GM12878 (cell line): ENCODE measurements around the gene GABBR2. TPM values are rescaled to one million over a fixed set of nuclear protein-coding genes. Genes with fewer than 3 reads are reported as not detected.

Experiments
- ATAC-seq: fragments of 200-7000 bp; cut with Tn5 transposase; 3 replicates; pipeline ENCODE4 v1.9.1; 2020; ENCODE audit warnings: mild to moderate bottlenecking, moderate library complexity
- BruUV-seq: library from RNA; stranded (reverse); fragments of 400-500 nt; replicated peaks from 2 replicates; lab custom pipeline; 2021; lab: Mats Ljungman, UMichigan
- CTCF ChIA-PET: fragments of 300-600 bp; sonication (Branson Sonifier 250); formaldehyde crosslinking; extraction: SDS; loops from one replicate; lab custom pipeline; 2021; ENCODE audit warnings: inconsistent platforms; lab: Yijun Ruan, JAX
- POLR2A ChIA-PET: fragments of 350-600 bp; formaldehyde crosslinking; extraction: SDS; loops from one replicate; lab custom pipeline; 2021; ENCODE audit warnings: inconsistent platforms; lab: Charles Lee
- RAD21 ChIA-PET: fragments of 300-600 bp; sonication (Branson Sonifier 250); formaldehyde crosslinking; loops from one replicate; lab custom pipeline; 2023; ENCODE audit warnings: antibody characterized with exemption; ENCODE audit not compliant: unreplicated experiment; lab: Charles Lee
- SMC1A ChIA-PET: fragments of 300-600 bp; sonication (Branson Sonifier 250); formaldehyde crosslinking; loops from one replicate; lab custom pipeline; 2023; ENCODE audit not compliant: unreplicated experiment, uncharacterized antibody; lab: Charles Lee
- DNase-seq: peaks from one replicate; pipeline ENCODE4 v3.0.0-alpha.2; 2011; ENCODE audit warnings: low read depth, low spot score
- FAIRE-seq: peaks from 3 replicates; lab custom pipeline; 2011; peaks lifted over from hg19 to GRCh38; lab: Jason Lieb, UNC
- H2AFZ ChIP-seq: 2 replicates; pipeline ENCODE4 v1.6.0; 2011; ENCODE audit warnings: low read depth, low read length, control low read depth; ENCODE audit not compliant: control insufficient read depth
- H3K27ac ChIP-seq: 2 replicates; pipeline ENCODE4 v1.5.1; 2011; ENCODE audit warnings: control low read depth; ENCODE audit not compliant: control insufficient read depth, insufficient read depth
- H3K27me3 ChIP-seq, 2 experiments: replicated peaks in 1 of 2; 2 replicates each; pipeline versions ENCODE4 v1.6.0 to v1.6.1; 2011; ENCODE audit warnings: low read length in 1 of 2; ENCODE audit not compliant: control insufficient read depth in 2 of 2, insufficient read depth in 2 of 2
- H3K36me3 ChIP-seq, 2 experiments: 2 replicates each; pipeline ENCODE4 v1.5.1; 2011; ENCODE audit warnings: low read length in 1 of 2; ENCODE audit not compliant: control insufficient read depth in 2 of 2, insufficient read depth in 2 of 2
- H3K4me1 ChIP-seq: 2 replicates; pipeline ENCODE4 v1.6.1; 2011; ENCODE audit warnings: mild to moderate bottlenecking, low read length, moderate library complexity, mixed read lengths; ENCODE audit not compliant: control insufficient read depth, insufficient read depth
- H3K4me2 ChIP-seq: 2 replicates; pipeline ENCODE4 v1.6.0; 2011; ENCODE audit warnings: control low read depth; ENCODE audit not compliant: control insufficient read depth, insufficient read depth
- H3K4me3 ChIP-seq: fragments of 200-600 bp; sonication (generic); 2 replicates; pipeline ENCODE4 v1.5.1; 2016
- H3K79me2 ChIP-seq: 2 replicates; pipeline ENCODE4 v1.6.0; 2011; ENCODE audit warnings: low read length; ENCODE audit not compliant: control insufficient read depth, insufficient read depth
- H3K9ac ChIP-seq: 2 replicates; pipeline ENCODE4 v1.8.0; 2011; ENCODE audit warnings: low read length, control low read depth, mixed read lengths; ENCODE audit not compliant: control insufficient read depth, insufficient read depth
- H3K9me3 ChIP-seq: replicated peaks from 3 replicates; pipeline ENCODE4 v1.5.1; 2011; ENCODE audit warnings: mild to moderate bottlenecking, low read length; ENCODE audit not compliant: control insufficient read depth, insufficient read depth
- H4K20me1 ChIP-seq: 2 replicates; pipeline ENCODE4 v1.6.0; 2011; ENCODE audit not compliant: control insufficient read depth, insufficient read depth
- BACH1 ChIP-seq: fragments of 450-650 bp; IDR thresholded peaks from 2 replicates; pipeline ENCODE4 v1.6.1; 2017; ENCODE audit warnings: mild to moderate bottlenecking, borderline replicate concordance
- CBX3 ChIP-seq: fragments of 200-600 bp; sonication (generic); IDR thresholded peaks from 2 replicates; pipeline ENCODE4 v1.6.1; 2016; ENCODE audit warnings: low read depth, borderline replicate concordance
- CHD4 ChIP-seq: fragments of 200-600 bp; sonication (generic); IDR thresholded peaks from 2 replicates; pipeline ENCODE4 v1.6.1; 2016; ENCODE audit warnings: mild to moderate bottlenecking
- CREM ChIP-seq: IDR thresholded peaks from 2 replicates; pipeline ENCODE4 v1.6.1; 2014; ENCODE audit warnings: antibody characterized with exemption, low read depth
- FOXM1 ChIP-seq: IDR thresholded peaks from 2 replicates; pipeline ENCODE4 v1.6.1; 2012; ENCODE audit warnings: low read depth, mild to moderate bottlenecking, inconsistent platforms, low read length, moderate library complexity
- RUNX3 ChIP-seq: IDR thresholded peaks from 2 replicates; pipeline ENCODE4 v1.6.1; 2012; ENCODE audit warnings: low read length, inconsistent platforms
- SIX5 ChIP-seq: IDR thresholded peaks from 2 replicates; pipeline ENCODE4 v1.6.1; 2011; ENCODE audit warnings: mild to moderate bottlenecking, low read depth, low read length, moderate library complexity; ENCODE audit not compliant: severe bottlenecking
- SMARCA5 ChIP-seq: fragments of 450-650 bp; IDR thresholded peaks from 2 replicates; pipeline ENCODE4 v1.6.1; 2017; ENCODE audit warnings: mild to moderate bottlenecking
- TAF1 ChIP-seq: IDR thresholded peaks from 2 replicates; pipeline ENCODE4 v1.6.1; 2011; ENCODE audit warnings: mild to moderate bottlenecking, low read depth, low read length, borderline replicate concordance
- WGBS: methylation state at CpG from one replicate; pipeline ENCODE4 v1.1.6; 2016; ENCODE audit warnings: low lambda C conversion rate; ENCODE audit not compliant: insufficient replicate concordance, insufficient coverage; ENCODE audit errors: missing lambda C conversion rate; 5-methylcytosine and 5-hydroxymethylcytosine counted together
- in situ Hi-C: fragments of 300-500 bp; cut with MboI; formaldehyde crosslinking; loops from 9 replicates; pipeline ENCODE4 v1.14.3; 2018; ENCODE audit warnings: mixed read lengths
- intact Hi-C: fragments of 100-400 bp; cut with micrococcal nuclease; formaldehyde crosslinking; loops from one replicate; pipeline ENCODE4 v1.14.2; 2022; ENCODE audit not compliant: unreplicated experiment
- polyA plus RNA-seq, 11 experiments: library from polyadenylated mRNA; depleted of rRNA in 4 of 11; unstranded in 6 of 11; stranded (reverse) in 5 of 11; fragments of >200 nt; fragmentation: Nextera tagmentation in 4 of 11; fragmentation: Illumina TruSeq in 1 of 11; extraction: Ambion mirVana in 4 of 11; extraction: Trizol in 1 of 11; gene quantifications; 1 replicate in 1 of 11; 2 replicates in 10 of 11; pipeline versions ENCODE4 v1.2.1 to v1.2.3, GENCODE V29; 2011 to 2016; ENCODE audit warnings: inconsistent platforms in 2 of 11, missing spikeins in 2 of 11, low read depth in 1 of 11
- total RNA-seq, 4 experiments: library from RNA; depleted of rRNA in 3 of 4; stranded (reverse); fragments of >200 nt in 3 of 4; fragmentation: Illumina TruSeq in 1 of 4; extraction: Trizol in 1 of 4; gene quantifications; 2 replicates each; pipeline versions ENCODE4 v1.2.1 to v1.2.3, GENCODE V29; 2013 to 2021
- TF ChIP-seq, protein P1 (sequence below): fragments of 450-650 bp; formaldehyde crosslinking; IDR thresholded peaks from 2 replicates; pipeline ENCODE4 v1.4.0; 2020; ENCODE audit warnings: mild to moderate bottlenecking, moderate library complexity

The GABBR2 gene
- total and polyA plus RNA-seq, 10 of the 15 experiments (the other 5 are each of a cell fraction or from before 2014, with no cell fraction given) = 0.02 to 2.2 (median 0.06) TPM; not detected in 2

DNA sequence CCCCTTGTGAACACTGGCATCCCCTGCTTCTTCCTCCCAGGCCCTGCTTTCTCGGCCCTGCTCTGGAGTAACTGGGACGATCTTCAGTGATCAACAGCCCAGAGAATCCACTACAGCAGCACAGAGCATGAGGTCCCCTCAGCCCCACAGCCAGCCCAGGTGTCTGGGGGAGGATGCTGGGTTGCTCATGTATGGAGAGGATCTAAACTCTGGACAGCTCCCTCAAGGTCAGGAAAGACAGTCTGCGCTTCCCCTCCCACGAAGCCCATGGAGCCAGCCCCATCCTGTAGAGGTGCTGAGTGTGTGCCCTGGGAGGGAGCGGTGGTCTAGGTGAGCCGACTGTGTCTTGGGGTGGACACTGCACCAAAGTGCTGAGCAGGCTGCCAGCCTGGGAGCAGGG, 190.2 kb downstream of the GABBR2 start:
- ChIA-PET RAD21 (no interaction called here), SMC1A (no interaction called here), CTCF (no interaction called here), POLR2A (no interaction called here)
- no peak overlapping the region for H3K9ac ChIP-seq
- intact Hi-C loops (no loop called here), in situ Hi-C loops (no loop called here)
- H3K4me3 ChIP-seq = no peak overlapping the region
- H2AFZ ChIP-seq = no peak overlapping the region
- H3K4me1 ChIP-seq = no peaks in the 10 kb centered on the region
- no peak overlapping the region for H3K4me2 ChIP-seq
- H4K20me1 ChIP-seq = no peaks in the 10 kb centered on the region
- no peaks in the 10 kb centered on the region for H3K79me2 ChIP-seq
- no peaks in the 10 kb centered on the region for H3K36me3 ChIP-seq
- DNase-seq (no peak), FAIRE-seq (no peak), ATAC-seq (no peak)
- BruUV-seq = no TSS peak
- H3K27ac ChIP-seq = no peak overlapping the region
- TF ChIP-seq TAF1 (no peak), SMARCA5 (no peak), CREM (no peak), CBX3 (no peak), BACH1 (no peak), FOXM1 (no peak), RUNX3 (no peak), SIX5 (no peak), CHD4 (no peak)
- TF ChIP-seq, protein P1, sequence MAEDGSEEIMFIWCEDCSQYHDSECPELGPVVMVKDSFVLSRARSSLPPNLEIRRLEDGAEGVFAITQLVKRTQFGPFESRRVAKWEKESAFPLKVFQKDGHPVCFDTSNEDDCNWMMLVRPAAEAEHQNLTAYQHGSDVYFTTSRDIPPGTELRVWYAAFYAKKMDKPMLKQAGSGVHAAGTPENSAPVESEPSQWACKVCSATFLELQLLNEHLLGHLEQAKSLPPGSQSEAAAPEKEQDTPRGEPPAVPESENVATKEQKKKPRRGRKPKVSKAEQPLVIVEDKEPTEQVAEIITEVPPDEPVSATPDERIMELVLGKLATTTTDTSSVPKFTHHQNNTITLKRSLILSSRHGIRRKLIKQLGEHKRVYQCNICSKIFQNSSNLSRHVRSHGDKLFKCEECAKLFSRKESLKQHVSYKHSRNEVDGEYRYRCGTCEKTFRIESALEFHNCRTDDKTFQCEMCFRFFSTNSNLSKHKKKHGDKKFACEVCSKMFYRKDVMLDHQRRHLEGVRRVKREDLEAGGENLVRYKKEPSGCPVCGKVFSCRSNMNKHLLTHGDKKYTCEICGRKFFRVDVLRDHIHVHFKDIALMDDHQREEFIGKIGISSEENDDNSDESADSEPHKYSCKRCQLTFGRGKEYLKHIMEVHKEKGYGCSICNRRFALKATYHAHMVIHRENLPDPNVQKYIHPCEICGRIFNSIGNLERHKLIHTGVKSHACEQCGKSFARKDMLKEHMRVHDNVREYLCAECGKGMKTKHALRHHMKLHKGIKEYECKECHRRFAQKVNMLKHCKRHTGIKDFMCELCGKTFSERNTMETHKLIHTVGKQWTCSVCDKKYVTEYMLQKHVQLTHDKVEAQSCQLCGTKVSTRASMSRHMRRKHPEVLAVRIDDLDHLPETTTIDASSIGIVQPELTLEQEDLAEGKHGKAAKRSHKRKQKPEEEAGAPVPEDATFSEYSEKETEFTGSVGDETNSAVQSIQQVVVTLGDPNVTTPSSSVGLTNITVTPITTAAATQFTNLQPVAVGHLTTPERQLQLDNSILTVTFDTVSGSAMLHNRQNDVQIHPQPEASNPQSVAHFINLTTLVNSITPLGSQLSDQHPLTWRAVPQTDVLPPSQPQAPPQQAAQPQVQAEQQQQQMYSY (CRISPR knock-in tag) = no peak
- WGBS = 40% methylated on average over 6 of the region's 6 CpGs
- H3K27me3 ChIP-seq = no peaks in the 10 kb centered on the region; a peak in 2 of 4 replicates
- no peaks in the 10 kb centered on the region for H3K9me3 ChIP-seq
